Hindlimb muscle (tissue), 1 donor: ENCODE data around the gene MGARP. TPM values are rescaled to one million over a fixed set of nuclear protein-coding genes. Genes with fewer than 3 reads are reported as not detected.
A peak's percentile ranks its signal among the peaks of the same experiment; 100 is the strongest.
"Not testable (repeated sequence)": the region's sequence is repeated elsewhere in the genome, so short reads cannot be mapped to it uniquely, and the experiment has no call there.

Source experiments
- DNase-seq: peaks from one replicate; pipeline ENCODE4 v3.0.0-alpha.2; 2013
- polyA plus RNA-seq: library from polyadenylated mRNA; unstranded; fragments of 120-200 nt; gene quantifications from one replicate; pipeline ENCODE4 v1.2.1, GENCODE V29; 2013; ENCODE audit not compliant: insufficient read length

Gene MGARP
- 0.70 TPM for polyA plus RNA-seq

DNA sequence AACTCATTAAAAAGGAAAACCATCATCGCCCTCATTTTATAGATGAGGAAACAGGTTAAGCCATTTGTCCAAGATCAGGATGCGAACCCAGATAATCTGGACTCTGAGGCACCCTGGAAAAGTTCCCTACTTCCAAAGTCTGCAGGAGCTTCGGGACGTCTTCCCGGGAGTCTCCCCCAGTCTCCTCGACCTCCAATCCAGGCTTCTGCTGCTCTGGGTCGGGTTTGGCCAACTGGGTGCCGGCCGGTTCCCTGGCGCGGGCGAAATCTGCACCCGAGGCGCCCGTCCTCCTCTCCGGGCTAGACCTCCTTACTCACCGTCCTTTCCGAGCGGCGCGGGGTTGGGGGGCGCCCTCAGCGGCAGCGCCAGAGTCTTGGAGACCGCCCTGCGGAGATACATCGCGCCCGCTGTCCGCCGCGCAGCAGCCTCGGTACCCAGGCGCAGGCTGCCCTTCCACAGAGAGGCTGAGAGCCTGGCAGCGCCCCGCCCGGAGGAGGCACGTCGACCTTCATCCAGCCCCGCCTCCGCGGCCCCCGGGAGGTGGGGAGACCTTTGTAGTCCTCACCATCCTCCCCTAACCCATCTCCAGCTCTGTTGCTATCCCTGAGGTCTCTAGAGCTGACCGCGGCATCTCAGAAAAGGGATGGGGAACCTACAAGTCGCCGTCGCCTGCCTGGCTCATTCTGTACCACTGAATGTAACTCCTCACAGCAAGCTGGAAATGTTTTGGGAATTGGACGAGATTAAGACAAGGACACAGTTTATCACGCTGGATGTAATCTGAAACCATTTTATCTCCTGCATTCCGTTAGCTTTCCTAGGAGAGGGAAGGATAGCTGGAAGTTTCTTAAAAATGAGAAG, at the start of gene MGARP:
TSS of gene MGARP (minus strand) at position 466 of the 861 bp plus-strand sequence. CDS start at position 399, 67 bp downstream.
- no peak for DNase-seq

DNA sequence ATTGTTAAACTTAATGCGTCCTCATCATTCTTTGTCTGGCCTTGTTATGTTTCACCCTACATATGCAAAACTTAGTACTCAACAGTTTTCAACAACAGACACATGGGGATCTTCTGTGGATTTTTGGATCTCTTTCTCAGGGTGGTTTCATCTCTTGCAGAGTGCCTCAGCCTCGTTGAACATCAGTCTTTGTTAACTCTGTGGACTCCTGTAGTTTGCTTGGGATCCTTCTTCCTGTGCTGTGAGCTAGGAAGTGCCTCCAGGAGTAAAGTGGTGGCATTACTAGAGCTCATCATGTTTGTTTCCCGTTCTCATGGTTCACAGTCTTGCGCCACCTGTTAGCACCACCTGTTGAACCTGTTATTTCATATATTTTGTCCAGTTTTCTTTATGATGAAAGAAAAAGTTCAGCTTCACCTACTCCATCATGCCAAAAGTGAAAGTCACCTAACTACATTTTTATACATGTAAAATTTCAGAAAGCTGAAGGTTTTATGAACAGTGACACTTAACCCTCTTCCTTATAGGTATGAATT, 49.7 kb upstream of the MGARP start:
- no peak for DNase-seq

DNA sequence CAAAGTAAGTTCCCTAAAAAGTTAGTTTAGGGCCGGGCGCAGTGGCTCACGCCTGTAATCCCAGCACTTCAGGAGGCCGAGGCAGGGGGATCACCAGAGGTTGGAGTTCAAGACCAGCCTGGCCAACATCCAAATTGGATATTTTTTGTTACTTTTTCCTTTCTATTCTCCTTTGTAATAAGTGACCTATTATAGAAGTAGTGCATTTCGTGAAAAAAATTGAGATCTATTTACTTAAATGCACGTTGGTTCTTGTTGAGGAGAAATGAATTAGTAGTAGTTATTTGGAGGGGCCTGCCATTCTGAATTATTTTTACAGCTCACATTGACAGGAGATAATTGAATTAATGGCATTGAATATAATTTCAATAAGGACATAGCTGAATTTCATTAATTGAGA, 44.6 kb upstream of the MGARP start:
- DNase-seq: no peak

DNA sequence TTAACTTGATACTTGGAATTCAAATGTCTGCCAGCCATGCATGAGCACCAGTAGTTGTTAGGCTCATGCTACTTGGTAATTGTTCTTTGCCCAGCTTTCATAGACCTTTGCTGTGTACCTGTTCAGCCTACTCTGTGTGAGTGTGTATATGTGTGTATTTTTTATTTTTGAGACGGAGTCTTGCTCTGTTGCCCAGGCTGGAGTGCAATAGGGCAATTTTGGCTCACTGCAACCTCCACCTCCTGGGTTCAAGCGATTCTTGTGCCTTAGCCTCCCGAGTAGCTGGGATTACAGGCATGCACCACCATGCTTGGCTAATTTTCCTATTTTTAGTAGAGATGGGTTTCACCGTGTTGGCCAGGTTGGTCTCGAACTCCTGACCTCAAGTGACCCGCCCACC, 42.5 kb upstream of the MGARP start:
- not testable (repeated sequence) for DNase-seq

DNA sequence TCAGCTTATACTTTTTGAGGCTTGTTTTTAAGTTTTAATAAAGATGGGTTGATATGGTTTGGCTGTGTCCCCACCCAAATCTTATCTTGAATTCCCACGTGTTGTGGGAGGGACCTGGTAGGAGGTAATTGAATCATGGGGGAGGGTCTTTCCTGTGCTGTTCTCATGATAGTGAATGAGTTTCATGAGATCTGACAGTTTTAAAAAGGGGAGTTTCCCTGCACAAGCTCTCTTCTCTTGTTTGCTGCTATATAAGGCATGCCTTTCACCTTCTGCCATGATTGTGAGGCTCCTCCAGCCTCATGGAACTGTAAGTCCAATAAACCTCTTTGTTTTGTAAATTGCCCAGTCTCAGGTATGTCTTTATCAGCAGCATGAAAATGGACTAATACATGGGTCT, 42.0 kb upstream of the MGARP start:
- not testable (repeated sequence) for DNase-seq

DNA sequence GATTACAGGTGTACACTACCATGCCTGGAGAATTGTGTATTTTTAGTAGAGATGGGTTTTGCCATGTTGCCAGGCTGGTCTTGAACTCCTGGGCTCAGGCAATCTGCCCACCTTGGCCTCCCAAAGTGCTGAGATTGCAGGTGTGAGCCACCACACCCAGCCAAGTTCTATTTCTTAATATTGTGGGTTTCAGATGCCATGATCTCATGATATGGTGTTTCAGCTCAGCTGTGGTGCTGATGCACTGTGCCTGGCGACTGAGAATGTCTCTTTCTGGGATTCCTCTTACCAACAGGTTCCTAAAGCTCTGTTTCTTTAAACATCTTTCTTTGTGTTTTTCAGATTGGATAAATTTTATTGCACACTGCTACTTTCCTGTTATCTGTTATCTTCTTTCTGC, 39.5 kb upstream of the MGARP start:
- no peak for DNase-seq

DNA sequence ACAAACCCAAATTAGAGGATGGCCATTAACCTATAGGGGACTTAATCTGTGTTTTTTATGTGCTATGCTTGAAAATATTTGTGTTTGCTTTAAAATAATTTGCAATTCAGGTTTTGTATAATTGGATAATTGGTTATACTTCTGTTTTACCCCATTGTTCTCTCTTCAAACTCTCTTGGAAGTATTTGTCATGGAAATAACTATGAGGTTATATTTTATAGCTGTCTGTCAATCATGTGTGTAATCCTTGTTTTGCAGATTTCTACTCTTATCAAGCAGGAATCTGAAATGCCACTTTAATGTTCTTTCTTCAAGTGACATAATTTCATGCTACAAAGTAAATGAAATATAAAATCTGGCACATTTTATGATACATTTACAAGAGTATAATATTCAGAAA, 37.6 kb upstream of the MGARP start:
- DNase-seq: no peak

DNA sequence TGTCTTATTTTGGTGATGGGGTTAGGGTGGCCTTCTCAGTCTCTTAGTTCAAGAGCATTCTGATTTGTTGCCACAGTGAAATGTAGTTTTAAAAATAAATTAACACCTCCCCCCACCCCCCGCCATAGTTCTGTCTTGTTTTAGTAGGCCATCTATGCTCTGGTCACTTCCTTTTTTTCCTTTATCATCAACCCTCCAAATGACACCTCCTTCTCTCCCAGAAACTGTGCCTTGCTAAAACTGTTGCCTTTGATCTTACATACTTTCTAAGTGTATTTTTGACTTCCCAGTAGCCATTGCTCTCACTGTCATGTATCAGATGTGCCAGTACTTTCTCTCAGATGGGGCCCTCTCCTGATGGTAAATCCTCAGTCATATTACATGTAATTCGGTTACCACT, 36.7 kb upstream of the MGARP start:
- DNase-seq: no peak

DNA sequence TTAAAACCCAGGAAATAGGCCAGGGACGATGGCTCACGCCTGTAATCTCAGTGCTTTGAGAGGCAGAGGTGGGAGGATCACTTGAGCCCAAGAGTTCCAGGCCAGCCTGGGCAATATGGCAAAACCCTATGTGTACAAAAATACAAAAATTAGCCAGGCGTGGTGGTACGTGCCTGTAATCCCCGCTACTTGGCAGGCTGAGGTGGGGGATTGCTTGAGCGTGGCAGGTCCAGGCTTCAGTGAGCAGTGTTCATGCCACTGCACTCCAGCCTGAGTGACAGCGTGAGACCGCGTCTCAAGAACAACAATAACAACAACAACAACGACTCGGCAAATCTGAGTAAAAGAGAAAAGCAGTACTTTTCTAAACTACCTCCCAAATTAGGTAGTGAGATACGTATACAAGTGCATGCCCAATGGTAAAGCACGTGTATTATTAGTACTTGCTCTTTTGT, 35.2 kb upstream of the MGARP start:
- no peak for DNase-seq

DNA sequence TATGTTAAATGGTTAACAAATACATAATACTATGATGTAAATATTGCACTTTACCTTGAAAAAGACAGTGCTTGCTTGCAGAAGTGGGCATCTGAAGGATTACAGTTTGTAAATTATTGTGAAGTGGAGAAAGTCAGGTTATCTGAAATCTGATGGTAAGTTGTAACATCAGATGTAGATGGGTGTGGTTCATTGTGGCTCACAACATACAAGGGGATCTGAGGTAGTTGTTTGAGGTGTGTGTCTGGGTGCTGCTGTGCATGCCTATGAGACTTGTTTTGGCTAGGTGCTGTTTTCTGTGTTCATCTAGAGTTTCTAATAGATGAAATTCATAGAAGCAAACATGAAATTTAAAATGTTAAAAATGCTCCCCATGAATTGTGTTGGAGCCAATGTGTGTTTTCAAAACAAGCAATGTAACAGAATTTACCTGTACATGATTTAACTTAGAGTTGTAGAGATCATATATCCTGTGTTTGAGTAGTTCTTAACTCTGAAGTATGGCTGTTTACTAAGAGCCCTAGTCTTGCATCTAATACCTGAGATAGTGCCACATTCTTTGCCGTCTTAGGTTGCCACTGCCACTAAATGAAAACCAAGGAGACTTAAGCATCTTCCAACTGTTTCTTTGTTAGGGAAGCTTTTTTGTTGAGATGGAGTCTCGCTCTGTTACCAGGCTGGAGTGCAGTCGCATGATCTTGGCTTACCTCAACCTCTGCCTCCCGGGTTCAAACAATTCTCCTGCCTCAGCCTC, 34.2 kb upstream of the MGARP start:
- no peak for DNase-seq

DNA sequence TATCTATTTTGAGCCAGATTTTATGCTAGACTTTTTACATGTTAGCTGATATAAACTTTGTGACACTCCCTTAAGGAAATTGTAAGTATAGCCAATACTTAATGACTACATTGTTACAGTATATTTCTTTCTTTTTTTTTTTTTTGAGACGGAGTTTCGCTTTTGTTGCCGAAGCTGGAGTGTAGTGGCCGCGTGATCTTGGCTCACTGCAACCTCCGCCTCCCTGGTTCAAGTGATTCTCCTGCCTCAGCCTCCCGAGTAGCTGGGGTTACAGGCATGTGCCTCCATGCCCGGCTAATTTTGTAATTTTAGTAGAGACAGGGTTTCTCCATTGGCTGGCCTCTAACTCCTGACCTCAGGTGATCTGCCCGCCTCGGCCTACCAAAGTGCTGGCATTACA, 33.4 kb upstream of the MGARP start:
- not testable (repeated sequence) for DNase-seq

DNA sequence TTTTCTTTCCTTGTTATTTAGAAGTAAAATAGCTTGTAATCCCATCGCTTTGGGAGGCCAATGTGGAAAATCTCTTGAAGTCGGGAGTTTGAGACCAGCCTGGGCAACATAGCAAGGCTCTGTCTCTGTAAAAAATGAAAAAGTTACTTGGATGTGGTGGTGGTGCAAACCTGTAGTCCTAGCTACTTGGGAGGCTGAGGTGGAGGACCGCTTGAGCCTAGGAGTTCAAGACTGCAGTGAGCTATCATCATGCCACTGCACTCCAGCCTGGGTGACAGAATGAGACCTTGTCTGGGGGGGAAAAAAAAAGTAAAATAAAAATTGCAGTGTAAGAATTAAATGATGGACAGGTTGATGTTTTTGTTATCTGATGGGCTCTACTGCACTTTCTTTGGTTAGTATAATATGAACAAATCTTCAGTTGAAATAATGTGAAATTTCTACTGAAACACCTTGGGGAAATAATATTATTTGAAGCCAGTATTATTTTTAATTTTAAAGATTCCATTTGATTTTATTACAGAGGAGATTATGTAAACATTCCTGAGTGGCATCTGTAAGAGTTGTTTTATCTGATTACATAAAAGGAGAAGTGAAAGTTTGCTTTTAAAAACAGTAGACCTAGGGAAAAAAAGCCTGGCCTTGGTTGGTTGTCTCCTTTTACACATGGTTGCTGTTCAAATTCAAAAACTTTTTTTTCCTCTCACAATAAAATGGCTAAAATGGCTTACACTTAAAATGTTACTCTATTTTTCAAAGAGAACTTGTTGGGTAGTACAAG, 32.7 kb upstream of the MGARP start:
- DNase-seq: no peak

DNA sequence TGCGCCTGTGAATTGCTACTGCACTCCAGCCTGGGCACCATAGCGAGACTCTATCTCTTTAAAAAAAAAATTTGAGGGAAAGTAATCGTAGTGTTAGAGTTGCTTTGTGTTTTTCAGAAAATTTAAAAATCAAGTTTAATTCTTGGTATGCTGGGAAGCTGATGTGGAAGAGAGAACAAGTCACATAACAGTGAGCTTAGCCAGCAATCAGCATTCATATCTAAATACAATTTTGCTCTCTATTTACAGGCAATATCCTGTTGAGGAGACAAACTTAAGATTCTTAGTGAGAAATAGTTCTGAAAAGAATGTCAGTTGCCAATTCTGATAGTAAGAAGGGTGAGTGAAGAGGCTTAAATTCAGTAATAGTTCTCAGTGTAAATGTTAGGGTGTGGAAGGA, 31.9 kb upstream of the MGARP start:
- DNase-seq: no peak

DNA sequence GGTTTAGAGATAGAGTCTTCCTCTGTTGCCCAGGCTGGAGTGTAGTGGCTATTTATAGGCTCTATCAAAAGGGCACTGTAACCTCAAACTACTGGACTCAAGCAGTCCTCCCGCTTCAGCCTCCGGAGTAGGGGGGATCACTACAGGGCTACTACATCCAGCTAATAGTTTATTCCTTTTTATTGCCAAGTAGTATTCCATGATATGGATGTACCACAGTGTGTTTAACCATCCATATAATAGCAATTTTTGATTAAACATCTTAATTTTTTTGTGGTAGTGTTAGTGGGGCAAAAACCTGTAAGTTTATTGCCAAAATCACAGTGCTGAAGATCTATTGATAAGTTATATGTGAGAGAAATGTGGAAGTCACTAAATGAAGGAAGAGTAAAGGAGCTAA, 24.9 kb upstream of the MGARP start:
- no peak for DNase-seq

DNA sequence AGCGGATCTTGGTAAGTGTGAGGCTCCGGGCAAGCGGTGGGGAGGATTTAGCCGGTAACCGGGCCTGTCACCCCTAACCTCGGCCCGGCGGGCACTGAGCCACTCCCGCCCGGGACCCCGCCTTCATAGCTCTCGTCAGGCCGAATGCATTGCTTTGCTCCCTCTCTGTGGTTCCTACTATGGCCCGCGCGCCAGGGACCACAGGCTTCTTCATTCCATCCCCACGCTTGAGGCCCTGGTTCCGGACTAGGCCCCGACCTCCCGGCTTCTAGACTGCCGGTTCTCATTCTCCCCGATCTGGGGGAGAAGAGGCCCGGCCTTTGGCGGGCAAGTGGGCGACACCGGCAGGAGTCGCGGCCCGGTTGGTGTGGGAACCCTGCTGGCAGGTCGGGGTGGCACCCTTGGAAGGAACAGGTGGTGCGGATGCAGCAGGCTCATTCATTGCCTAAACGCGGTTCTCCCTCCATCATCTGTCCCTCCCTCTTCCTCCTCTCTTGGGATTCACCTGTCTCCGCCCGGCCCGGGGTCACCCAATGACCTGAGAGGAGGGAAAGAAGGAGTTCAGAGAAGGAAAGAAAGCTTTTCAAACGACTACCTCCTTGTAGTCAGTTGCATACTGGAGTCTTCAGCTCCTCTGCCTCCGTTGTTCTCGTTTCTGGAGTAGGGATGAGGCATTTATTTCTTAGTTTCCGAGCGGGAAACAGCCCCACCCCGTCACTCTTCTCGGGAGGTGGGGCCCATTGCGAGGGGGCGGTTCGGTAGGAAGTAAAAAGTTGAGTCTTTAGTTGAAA, 22.0 kb upstream of the MGARP start, which contains the start of gene NDUFC1:
TSS of gene NDUFC1 (minus strand) at position 657 of the 791 bp plus-strand sequence. CDS start 6,679 bp downstream, outside the sequence.
- peak; percentile 61 for DNase-seq

DNA sequence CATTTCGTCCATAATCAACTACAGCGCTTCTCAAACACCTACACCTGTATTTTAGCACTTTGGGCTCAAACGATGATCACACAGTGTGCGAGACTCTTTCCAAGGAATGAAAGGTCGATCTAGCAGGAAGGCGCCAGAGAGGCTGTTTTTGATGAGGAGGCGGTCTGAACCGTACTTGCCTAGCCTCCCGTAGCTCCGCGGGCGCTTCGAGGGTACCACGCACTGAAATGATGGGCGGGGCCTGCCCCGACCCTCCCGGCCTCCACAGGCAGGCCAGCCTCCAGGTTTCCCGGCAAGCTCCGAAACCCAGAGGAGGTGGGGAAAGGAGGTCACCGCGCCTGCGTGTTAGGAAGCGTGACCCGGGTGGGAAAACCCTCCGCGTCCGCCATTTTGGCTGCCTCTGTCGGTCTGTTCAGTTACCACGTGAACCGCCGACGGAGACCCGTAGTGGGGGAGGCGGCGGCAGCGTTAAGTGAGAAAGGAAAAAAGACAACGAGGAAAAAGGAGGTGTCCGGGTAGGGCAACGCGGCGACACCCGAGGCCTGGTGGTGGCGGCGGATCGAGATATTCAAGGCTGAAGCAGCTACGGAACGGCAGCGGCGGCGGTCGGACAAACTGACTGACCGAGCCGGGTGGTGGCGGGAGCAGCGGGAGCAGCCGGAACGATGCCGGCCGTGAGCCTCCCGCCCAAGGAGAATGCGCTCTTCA, 21.2 kb upstream of the MGARP start, which contains the start of gene NAA15:
TSS of gene NAA15 (plus strand) at position 393 of the 708 bp plus-strand sequence. CDS start at position 666, 273 bp downstream.
- DNase-seq: peak; percentile 98

DNA sequence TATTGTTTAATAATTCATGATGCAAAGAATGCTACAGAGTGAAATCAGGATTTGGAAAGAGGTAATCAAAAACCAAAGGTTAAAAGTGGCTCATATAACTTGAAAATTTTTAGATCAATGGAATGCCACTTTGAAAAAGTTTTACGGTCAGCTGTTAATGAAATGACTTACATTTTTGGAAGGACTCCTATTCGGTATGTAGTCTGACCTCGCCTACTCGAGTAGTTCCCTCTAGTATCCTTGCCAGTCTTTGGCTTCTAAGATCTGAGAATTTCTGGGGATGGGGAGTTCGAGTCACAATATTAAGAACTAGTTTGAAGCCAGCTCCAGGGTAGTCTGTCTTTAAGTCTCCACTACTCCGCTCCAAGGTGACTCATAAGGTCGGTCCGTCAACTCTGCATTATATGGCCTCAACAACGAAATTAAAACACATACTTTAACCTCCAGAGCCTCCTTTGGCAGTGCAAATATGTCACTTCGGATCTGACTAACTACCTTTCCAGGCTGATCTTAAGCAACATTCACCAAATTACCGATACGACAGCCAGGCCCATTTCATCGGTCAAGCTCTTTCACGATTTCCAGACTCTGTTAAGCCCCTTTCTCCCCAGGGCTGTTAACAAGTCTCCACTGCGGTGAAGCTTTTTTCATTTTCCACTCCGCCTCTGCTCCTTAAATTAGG, 20.5 kb upstream of the MGARP start:
- DNase-seq: no peak

DNA sequence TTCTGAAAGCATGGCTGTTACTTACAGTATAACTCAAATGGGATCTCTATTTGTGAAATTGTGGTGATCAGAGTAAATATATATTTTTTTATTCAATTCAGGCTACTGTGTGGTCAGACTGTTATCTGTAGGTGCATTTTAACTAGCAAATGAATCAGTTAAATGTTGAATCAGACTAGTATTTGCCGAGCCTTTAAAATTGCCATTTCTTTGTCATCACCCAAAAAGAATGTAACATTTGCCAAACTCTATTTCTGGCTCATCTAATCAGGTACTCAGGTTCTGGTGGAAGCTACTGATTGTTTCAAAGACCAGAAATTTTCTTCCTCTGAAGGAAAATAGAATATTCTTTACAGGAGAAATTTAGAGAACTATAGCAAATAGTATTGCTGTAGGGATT, 19.5 kb upstream of the MGARP start:
- no peak for DNase-seq

DNA sequence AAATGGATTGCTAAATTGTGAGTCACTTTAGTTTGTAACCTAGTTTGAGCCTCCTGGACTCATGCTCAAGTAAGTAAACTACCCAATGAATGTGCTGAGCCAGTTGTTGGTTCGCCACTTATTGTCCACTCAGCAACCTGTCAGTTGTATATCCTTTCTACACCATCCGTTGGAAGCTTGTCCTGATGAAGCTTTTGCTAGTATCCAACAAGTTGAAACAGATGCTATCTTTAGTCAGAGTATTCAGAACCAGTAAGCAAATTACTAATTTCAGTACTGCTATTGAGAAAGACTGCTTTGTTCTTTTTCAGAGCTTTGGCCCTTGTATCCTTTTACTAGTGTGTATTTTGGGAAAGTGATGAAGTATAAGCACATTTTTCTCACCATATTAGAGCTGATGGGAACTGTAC, 17.0 kb upstream of the MGARP start:
- DNase-seq: no peak

DNA sequence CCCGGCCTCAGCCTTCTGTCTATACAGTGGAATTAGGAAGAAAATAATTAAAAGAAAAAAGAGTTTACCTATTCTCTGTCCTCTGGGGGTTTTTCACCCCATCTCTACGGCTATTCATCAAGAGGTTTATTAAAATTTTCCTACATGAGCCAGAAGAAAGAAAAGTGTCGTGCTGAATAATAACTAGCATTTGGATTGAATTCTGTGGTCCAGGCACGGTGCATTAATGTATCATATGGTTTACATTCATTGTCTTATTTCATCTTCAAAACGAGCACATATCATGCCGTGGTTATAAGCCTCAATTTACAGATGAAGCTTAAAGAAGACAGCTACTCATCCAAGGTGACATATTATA, 15.9 kb upstream of the MGARP start:
- DNase-seq: no peak
